Measurements from ENCODE around the gene PRKCZ.
"Not testable (repeated sequence)": the region's sequence is repeated elsewhere in the genome, so short reads cannot be mapped to it uniquely, and the experiment has no call there.

The PRKCZ gene

GRCh38 chr1:2137257-2138121, 87.3 kb downstream of the PRKCZ start:
- no peak for DNase-seq

GRCh38 chr1:2139156-2139555, 88.9 kb downstream of the PRKCZ start:
- DNase-seq: not testable (repeated sequence)

GRCh38 chr1:2141025-2141424, 90.8 kb downstream of the PRKCZ start:
- no peak for DNase-seq

GRCh38 chr1:2143814-2144500, 93.7 kb downstream of the PRKCZ start:
- DNase-seq: no peak

- no peak for DNase-seq
Measured at GRCh38 chr1:2144501-2145090, 94.4 kb downstream of the PRKCZ start.

GRCh38 chr1:2145946-2146835, 96.0 kb downstream of the PRKCZ start:
- DNase-seq: no peak

- DNase-seq: no peak
Measured at GRCh38 chr1:2146836-2147517, 96.8 kb downstream of the PRKCZ start.

GRCh38 chr1:2147869-2148268, 97.7 kb downstream of the PRKCZ start:
- DNase-seq: not testable (repeated sequence)

GRCh38 chr1:2148691-2149090, 98.5 kb downstream of the PRKCZ start:
- peak; percentile 42 to 46 for DNase-seq

- DNase-seq: no peak
Measured at GRCh38 chr1:2150801-2151200, 100.6 kb downstream of the PRKCZ start.

GRCh38 chr1:2151252-2151651, 101.0 kb downstream of the PRKCZ start:
- DNase-seq: no peak

- no peak for DNase-seq
Measured at GRCh38 chr1:2151911-2152310, 101.7 kb downstream of the PRKCZ start.

- DNase-seq: peak in 1 of 2 experiments; percentile 17
Measured at GRCh38 chr1:2152954-2153353, 102.7 kb downstream of the PRKCZ start.

GRCh38 chr1:2154022-2154421, 103.8 kb downstream of the PRKCZ start:
- DNase-seq: no peak

- no peak for DNase-seq
Measured at GRCh38 chr1:2155147-2155598, 105.0 kb downstream of the PRKCZ start.

- no peak for DNase-seq
Measured at GRCh38 chr1:2155788-2156187, 105.6 kb downstream of the PRKCZ start.

- DNase-seq: no peak
Measured at GRCh38 chr1:2156866-2157265, 106.7 kb downstream of the PRKCZ start.

GRCh38 chr1:2157856-2158255, 107.6 kb downstream of the PRKCZ start:
- DNase-seq: no peak

- DNase-seq: no peak
Measured at GRCh38 chr1:2158272-2158671, 108.1 kb downstream of the PRKCZ start.

- DNase-seq: no peak
Measured at GRCh38 chr1:2159124-2159523, 108.9 kb downstream of the PRKCZ start.

- DNase-seq: no peak
Measured at GRCh38 chr1:2160451-2161300, 110.5 kb downstream of the PRKCZ start.
